Hematopoietic multipotent progenitor cell treated with erythropoietin and hydrocortisone succinate and interleukin-3 and kit ligand, for 6 days (in vitro differentiated cells): Measurements from ENCODE around the gene UBA6.
A peak's percentile ranks its signal among the peaks of the same experiment; 100 is the strongest.

Experiments
- DNase-seq: peaks from one replicate; pipeline ENCODE4 v3.0.0-alpha.2; 2015

Gene UBA6

GRCh38 chr4:67575232-67576058, 125.5 kb downstream of the UBA6 start:
- peak; percentile 80 for DNase-seq

DNA sequence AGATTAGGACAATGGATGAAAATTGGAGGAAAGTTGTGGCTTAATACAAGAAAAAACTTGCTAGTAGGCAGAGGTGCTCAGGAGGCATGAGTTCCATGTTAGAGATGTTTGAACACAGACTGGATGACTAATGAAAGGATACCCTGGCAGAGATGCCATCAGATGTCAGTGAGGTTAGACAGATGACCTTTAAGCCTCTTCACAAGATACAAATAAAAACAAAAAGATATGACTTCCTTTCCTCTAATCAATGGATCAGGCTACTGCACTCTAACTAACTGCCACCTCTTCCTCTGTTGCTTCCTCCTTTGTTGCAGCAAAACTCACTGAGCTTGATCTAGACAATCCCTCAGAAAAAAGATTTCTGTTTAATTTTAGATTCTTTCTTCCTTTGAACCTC, 127.8 kb downstream of the UBA6 start:
- peak; percentile 65 for DNase-seq

DNA sequence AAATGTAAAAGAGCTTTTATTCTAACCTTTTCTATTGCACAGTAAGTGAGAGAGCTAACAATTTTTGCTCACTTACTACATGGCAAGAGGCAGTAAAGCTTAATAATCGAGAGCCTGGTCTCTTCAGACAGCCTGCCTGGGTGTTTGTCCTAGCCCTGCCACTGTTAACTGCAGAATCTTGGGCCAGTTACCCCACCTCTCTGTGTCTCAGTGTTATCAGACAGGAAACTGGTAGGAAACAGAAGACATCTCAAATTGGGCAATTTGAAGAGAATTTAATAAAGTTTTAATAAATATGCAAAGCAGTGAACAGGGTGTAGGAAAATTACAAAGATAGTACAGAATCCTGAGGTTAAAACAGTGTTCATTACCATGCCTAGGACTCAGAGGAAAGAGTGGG, 129.0 kb downstream of the UBA6 start:
- DNase-seq: peak; percentile 91

- no peak for DNase-seq
Observed at GRCh38 chr4:67570537-67570936, 130.4 kb downstream of the UBA6 start.

DNA sequence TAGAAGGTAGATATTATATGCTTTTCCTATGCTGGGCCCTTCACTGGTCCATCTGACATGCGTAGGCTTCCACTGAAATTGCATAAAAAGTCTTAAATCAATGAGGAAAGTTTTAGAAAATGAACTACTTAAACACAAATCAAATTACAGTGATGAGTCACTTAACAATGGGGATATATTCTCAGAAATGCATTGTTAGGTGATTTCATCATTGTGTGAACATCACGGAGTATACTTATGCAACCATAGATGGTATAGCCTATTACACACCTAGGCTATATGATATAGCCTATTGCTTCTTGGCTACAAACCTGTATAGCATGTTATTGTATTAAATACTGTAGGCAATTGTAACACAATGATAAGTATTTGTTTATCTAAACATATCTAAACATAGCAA, 132.1 kb downstream of the UBA6 start:
- DNase-seq: peak; percentile 27

- no peak for DNase-seq
Observed at GRCh38 chr4:67566335-67566734, 134.6 kb downstream of the UBA6 start.

GRCh38 chr4:67565284-67565683, 135.7 kb downstream of the UBA6 start:
- DNase-seq: no peak
